Tibial nerve (tissue), 4 donors: ENCODE measurements around the gene ASPM. TPM values are rescaled to one million over a fixed set of nuclear protein-coding genes. Genes with fewer than 3 reads are reported as not detected.

Experiments used
- DNase-seq, 2 donors: peaks; one replicate each; pipeline ENCODE4 v3.0.0-alpha.2; 2019; ENCODE audit warnings: low spot score in 2 of 2
- H3K27ac ChIP-seq, 4 donors: fragments of 200-600 bp; sonication (generic) in 3 of 4; one replicate each; pipeline ENCODE4 v1.5.1; 2017 to 2019; ENCODE audit warnings: mild to moderate bottlenecking in 1 of 4
- H3K27me3 ChIP-seq, 2 donors: fragments of 200-600 bp; sonication (generic) in 1 of 2; one replicate each; pipeline versions ENCODE4 v1.5.1 to v1.6.0; 2017 to 2019
- H3K36me3 ChIP-seq, 3 donors: fragments of 200-600 bp; sonication (generic); one replicate each; pipeline ENCODE4 v1.5.1; 2018 to 2019
- H3K4me1 ChIP-seq, 4 donors: fragments of 200-600 bp; sonication (generic) in 3 of 4; one replicate each; pipeline ENCODE4 v1.5.1; 2017 to 2019
- H3K4me3 ChIP-seq, 4 donors: fragments of 200-600 bp; sonication (generic) in 3 of 4; one replicate each; pipeline ENCODE4 v1.5.1; 2017 to 2019; ENCODE audit warnings: mild to moderate bottlenecking in 1 of 4, moderate library complexity in 1 of 4
- H3K9me3 ChIP-seq, 4 donors: fragments of 200-600 bp; sonication (generic) in 3 of 4; one replicate each; pipeline ENCODE4 v1.5.1; 2017 to 2019
- EP300 ChIP-seq, 2 donors: sonication (generic); formaldehyde crosslinking; IDR thresholded peaks; one replicate each; pipeline ENCODE4 v1.6.1; 2017; ENCODE audit warnings: antibody characterized with exemption in 2 of 2, mild to moderate bottlenecking in 1 of 2
- POLR2A ChIP-seq, 2 donors: fragments of 450-650 bp; IDR thresholded peaks; one replicate each; pipeline ENCODE4 v1.6.1; 2017; ENCODE audit warnings: antibody characterized with exemption in 2 of 2, mild to moderate bottlenecking in 2 of 2, moderate library complexity in 2 of 2
- WGBS, 2 donors: methylation state at CpG; one replicate each; pipeline ENCODE4 v1.1.5; 2018; 5-methylcytosine and 5-hydroxymethylcytosine counted together
- total RNA-seq, 4 donors: library from RNA; depleted of rRNA; stranded (reverse); fragments of >200 nt; gene quantifications; one replicate each; pipeline ENCODE4 v1.1.0, GENCODE V29; 2016
- TF ChIP-seq, protein P1 (sequence below), 5 experiments: fragments of 200-600 bp in 3 of 5; fragments of 450-650 bp in 2 of 5; sonication (generic) in 3 of 5; IDR thresholded peaks; one replicate each; pipeline ENCODE4 v1.5.1; 2016 to 2019; ENCODE audit warnings: antibody characterized with exemption in 5 of 5, mild to moderate bottlenecking in 3 of 5, moderate library complexity in 2 of 5

ASPM gene
- total RNA-seq, 4 donors from 2014 or later = 0.22 to 0.60 (median 0.59) TPM; not detected in 1

DNA sequence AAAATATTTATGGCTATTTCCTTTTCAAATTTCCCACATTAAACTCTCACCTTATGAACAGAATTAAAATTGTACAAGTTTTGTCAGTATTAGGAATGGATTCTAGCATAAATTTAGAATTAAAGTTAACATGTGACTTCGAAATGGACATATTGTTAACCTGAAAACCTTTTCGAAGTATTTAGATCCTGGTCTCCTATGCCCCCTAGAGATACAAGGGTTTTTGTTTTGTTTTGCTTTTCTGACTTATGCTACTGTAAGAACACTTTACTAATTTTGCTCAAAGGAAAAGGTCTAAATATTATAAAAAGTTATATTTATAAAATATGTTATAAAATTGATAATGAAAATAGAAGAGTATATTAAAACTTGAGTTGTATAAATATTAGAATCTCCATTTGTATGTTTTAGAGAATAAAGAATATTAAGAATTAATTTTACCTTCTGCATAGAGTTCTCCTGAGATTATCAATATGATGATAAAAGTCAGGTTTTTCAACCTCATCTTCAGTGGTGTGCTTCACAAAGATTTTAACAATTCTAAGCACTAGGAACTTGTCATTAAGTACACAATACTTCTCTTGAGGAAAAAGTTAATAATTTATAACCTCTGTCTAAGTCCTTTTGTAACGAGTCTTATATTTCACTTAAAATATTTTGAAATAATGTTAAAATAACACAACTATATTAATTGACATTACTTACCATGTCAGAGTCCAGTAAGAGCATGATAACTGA lies 79.6 kb downstream of the ASPM start, which contains the start of gene F13B:
Gene F13B (minus strand): TSS at position 542 of the 738 bp plus-strand sequence. CDS start 37 bp downstream, at position 505.
- Histone ChIP-seq H3K4me1 (no peaks in the 10 kb centered on the region), H3K36me3 (no peaks in the 10 kb centered on the region), H3K27ac (no peak within 1 kb of the TSS), H3K9me3 (peaks cover 0 to 18% (median 0%) of the 10 kb centered on the region in 4 donors), H3K4me3 (no peak within 1 kb of the TSS), H3K27me3 (no peaks in the 10 kb centered on the region)
- 80 to 83% methylated on average over 3 of the region's 3 CpGs for WGBS, 2 donors
- TF ChIP-seq POLR2A (IDR thresholded peaks at IDR 0.05) (no peak), EP300 (IDR thresholded peaks at IDR 0.05) (no peak)
- TF ChIP-seq, protein P1, sequence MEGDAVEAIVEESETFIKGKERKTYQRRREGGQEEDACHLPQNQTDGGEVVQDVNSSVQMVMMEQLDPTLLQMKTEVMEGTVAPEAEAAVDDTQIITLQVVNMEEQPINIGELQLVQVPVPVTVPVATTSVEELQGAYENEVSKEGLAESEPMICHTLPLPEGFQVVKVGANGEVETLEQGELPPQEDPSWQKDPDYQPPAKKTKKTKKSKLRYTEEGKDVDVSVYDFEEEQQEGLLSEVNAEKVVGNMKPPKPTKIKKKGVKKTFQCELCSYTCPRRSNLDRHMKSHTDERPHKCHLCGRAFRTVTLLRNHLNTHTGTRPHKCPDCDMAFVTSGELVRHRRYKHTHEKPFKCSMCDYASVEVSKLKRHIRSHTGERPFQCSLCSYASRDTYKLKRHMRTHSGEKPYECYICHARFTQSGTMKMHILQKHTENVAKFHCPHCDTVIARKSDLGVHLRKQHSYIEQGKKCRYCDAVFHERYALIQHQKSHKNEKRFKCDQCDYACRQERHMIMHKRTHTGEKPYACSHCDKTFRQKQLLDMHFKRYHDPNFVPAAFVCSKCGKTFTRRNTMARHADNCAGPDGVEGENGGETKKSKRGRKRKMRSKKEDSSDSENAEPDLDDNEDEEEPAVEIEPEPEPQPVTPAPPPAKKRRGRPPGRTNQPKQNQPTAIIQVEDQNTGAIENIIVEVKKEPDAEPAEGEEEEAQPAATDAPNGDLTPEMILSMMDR (IDR thresholded peaks at IDR 0.05) = no peak
- no peak for DNase-seq

GRCh38 chr1:197066277-197066676 lies 80.2 kb downstream of the ASPM start:
- H3K36me3 ChIP-seq = no peaks in the 10 kb centered on the region
- no peak for TF ChIP-seq EP300 (IDR thresholded peaks at IDR 0.05)
- TF ChIP-seq, protein P1 (IDR thresholded peaks at IDR 0.05) = no peak
- TF ChIP-seq POLR2A (IDR thresholded peaks at IDR 0.05) = no peak

GRCh38 chr1:197065559-197065958 lies 80.9 kb downstream of the ASPM start:
- Histone ChIP-seq H3K27ac (no peak overlapping the region), H3K9me3 (peaks cover 0 to 8% (median 0%) of the 10 kb centered on the region in 4 donors), H3K4me1 (no peaks in the 10 kb centered on the region), H3K4me3 (no peak overlapping the region), H3K27me3 (no peaks in the 10 kb centered on the region), H3K36me3 (no peaks in the 10 kb centered on the region)
- DNase-seq = no peak
- TF ChIP-seq, protein P1 (IDR thresholded peaks at IDR 0.05) = no peak
- TF ChIP-seq POLR2A (IDR thresholded peaks at IDR 0.05) (no peak), EP300 (IDR thresholded peaks at IDR 0.05) (no peak)

More at GRCh38 chr1:197066277-197066676, 80.2 kb downstream of the ASPM start:
- DNase-seq = no peak
- no peak overlapping the region for H3K4me3 ChIP-seq
- WGBS, 2 donors = 91 to 97% methylated on average over 1 of the region's 1 CpG
- no peak overlapping the region for H3K27ac ChIP-seq
- H3K4me1 ChIP-seq = no peaks in the 10 kb centered on the region
- peaks cover 0 to 15% (median 0%) of the 10 kb centered on the region in 4 donors for H3K9me3 ChIP-seq
- H3K27me3 ChIP-seq = no peaks in the 10 kb centered on the region

DNA sequence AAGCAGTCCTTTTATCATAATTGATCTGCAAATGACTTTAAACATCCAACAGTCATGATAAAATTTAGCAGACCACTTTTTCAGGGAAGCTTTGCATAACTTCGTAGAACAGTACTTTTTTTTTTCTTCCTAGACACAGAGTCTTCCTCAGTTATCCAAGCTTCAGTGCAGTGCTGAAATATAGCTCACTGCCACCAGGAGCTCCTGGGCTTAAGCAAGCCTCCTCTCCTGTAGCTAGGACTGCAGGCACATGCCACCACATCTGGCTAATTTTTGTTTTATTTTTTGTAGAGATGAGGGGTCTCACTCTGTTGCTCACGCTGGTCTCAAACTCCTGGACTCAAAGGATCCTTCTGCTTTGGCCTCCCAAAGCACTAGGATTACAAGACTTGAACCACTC lies 83.3 kb downstream of the ASPM start:
- TF ChIP-seq, protein P1 (IDR thresholded peaks at IDR 0.05) = no peak
- no peak for TF ChIP-seq POLR2A (IDR thresholded peaks at IDR 0.05)
- no peak for TF ChIP-seq EP300 (IDR thresholded peaks at IDR 0.05)
- no peak overlapping the region for H3K4me3 ChIP-seq
- H3K27ac ChIP-seq = no peak overlapping the region
- no peaks in the 10 kb centered on the region for H3K36me3 ChIP-seq
- no peaks in the 10 kb centered on the region for H3K27me3 ChIP-seq
- DNase-seq = no peak
- no peaks in the 10 kb centered on the region for H3K9me3 ChIP-seq
- WGBS, 2 donors = 73 to 76% methylated on average over 2 of the region's 2 CpGs
- no peaks in the 10 kb centered on the region for H3K4me1 ChIP-seq

GRCh38 chr1:197062692-197063091 lies 83.8 kb downstream of the ASPM start:
- no peak overlapping the region for H3K27ac ChIP-seq
- no peak for DNase-seq
- WGBS, 2 donors = 72 to 77% methylated on average over 2 of the region's 2 CpGs
- no peaks in the 10 kb centered on the region for H3K27me3 ChIP-seq
- no peaks in the 10 kb centered on the region for H3K4me1 ChIP-seq
- H3K9me3 ChIP-seq = no peaks in the 10 kb centered on the region
- TF ChIP-seq POLR2A (IDR thresholded peaks at IDR 0.05) = no peak
- no peak overlapping the region for H3K4me3 ChIP-seq
- no peaks in the 10 kb centered on the region for H3K36me3 ChIP-seq
